Measurements from ENCODE around the gene GKN2. TPM values are rescaled to one million over a fixed set of nuclear protein-coding genes. Genes with fewer than 3 reads are reported as not detected.

The GKN2 gene
- total RNA-seq, 1 experiment from 2014 or later: not detected

Other genes with a start within 250 kb of the GKN2 start
- 0.27 TPM for gene ARHGAP25, start 218.1 kb downstream of the GKN2 start, total RNA-seq (2021; ENCODE audit: unreplicated experiment)
- not detected for gene BMP10, start 81.5 kb downstream of the GKN2 start, total RNA-seq (2021; ENCODE audit: unreplicated experiment)
- gene GKN1, start 21.7 kb upstream of the GKN2 start, total RNA-seq (2021; ENCODE audit: unreplicated experiment): not detected
- 25.7 TPM for gene ANTXR1, start 60.3 kb upstream of the GKN2 start, total RNA-seq (2021; ENCODE audit: unreplicated experiment)